ENCODE measurements around the gene IL15. TPM values are rescaled to one million over a fixed set of nuclear protein-coding genes. Genes with fewer than 3 reads are reported as not detected.
"Not testable (repeated sequence)": the region's sequence is repeated elsewhere in the genome, so short reads cannot be mapped to it uniquely, and the experiment has no call there.

IL15 gene
- total RNA-seq, 1 donor from 2014 or later = 1.2 TPM

DNA sequence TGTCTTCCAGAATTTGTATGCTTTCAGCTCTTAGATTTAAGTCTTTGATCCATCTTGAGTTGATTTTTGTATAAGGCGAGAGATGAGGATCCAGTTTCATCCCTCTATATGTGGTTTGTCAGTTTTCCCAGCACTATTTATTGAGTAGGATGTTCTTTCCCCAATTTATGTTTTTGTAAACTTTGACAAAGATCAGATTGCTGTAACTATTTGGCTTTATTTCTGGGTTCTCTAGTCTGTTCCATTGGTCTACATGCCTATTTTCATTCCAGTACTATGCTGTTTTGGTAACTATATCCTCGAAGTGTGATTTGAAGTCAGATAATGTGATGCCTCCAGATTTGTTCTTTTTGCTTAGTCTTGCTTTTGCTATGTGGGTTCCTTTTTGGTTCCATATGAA lies 60.7 kb downstream of the IL15 start:
- intact Hi-C loops (cut with micrococcal nuclease) = no loop called here

- intact Hi-C loops (cut with micrococcal nuclease) = loop anchor here (1.0 kb wide), 1 partner anchor 1145 kb away; no protein-coding TSS in a partner anchor
These were observed 66.2 kb downstream of the IL15 start for GRCh38 chr4:141702472-141703182.

DNA sequence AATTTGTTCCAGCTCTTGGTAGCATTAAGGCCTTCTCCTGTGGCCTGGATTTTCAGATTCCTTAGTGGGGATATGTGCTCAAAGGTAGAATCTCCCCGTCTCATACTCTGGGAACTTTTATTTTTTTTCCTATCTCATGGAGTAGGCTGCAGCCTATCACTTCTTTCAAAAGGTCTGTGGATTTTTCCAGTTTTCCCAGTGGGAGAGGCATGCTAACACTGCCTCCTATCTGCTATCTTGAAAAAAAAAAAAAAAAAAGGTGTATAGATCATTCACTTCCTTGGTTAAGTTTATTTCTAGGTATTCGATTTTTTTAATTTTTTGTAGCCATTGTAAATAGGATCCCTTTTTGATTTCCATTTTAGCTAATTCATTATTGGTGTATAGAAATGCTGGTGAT lies 67.1 kb downstream of the IL15 start:
- intact Hi-C loops (cut with micrococcal nuclease) = no loop called here

DNA sequence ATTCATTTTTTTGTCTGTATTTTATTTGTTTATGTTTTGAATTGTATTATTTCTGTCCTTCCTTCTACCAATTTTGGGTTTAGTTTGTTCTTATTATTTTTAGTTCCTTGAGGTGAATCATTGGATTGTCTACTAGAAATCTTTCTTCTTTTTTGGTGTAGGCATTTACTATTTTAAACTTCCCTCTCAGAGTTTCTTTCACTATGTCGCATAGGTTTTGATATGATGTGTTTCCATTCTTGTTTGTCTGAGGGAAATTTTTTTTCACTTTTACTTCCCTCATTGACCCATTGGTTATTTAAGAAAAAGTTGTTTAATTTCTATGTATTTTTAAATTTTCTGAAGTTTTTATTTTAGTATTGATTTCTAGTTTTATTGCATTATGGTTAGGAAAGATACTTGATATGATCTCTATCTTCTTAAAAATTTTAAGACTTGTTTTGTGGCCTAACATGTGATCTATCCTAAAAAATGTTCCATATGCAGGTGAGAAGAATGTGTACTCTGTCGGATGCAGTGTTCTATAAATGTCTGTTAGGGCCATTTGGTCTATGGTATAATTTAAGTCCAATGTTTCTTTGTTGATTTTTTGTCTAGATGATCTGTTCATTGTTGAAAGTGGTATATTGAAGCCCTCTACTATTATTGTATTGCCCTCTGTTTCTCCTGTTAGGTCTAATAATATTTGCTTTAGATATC lies 68.8 kb downstream of the IL15 start:
- intact Hi-C loops (cut with micrococcal nuclease) = no loop called here

DNA sequence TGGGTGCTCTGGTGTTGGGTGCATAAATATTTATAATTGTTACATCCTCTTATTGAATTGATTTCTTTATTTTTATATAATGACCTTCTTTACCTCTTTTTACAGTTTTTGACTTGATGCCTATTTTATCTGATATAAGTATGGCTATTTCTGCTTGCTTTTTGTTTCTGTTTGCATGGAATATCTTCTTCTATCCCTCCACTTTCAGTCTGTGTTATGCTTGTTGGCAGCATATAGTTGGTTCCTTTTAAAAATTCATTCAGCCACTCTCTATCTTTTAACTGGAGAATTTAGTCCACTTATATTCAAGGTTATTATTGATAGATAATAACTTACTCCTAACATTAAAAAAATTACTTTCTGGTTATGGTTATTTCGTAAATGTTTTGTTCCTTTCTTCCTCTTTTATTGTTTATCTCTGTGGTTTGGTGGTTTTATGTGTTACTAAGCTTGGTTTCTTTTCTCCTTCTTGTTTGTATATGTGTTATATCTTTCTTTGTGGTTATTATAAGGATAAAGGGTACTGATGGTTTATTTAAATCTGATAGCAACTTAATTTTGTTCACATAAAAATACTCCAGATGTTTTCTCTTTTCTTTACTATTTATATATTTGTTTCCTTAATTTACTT lies 69.5 kb downstream of the IL15 start:
- intact Hi-C loops (cut with micrococcal nuclease) = no loop called here

DNA sequence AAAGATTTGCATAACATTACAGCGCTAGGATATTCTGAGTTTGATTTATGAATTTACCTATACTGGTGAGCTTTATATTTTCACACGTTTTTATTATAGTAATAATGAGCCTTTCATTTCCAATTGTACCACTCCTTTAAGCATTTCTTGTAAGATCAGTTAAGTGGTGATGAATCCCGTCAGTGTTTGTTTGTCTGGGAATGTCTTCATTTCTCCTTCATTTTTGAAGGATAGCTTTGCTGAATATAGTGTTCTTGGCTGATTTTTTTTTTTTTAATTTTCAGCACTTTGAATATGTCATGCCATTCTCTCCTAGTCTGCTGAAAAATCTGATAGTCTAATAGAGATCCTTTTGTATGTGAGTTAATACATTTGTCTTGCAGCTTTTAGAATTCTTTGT lies 70.1 kb downstream of the IL15 start:
- intact Hi-C loops (cut with micrococcal nuclease) = no loop called here

DNA sequence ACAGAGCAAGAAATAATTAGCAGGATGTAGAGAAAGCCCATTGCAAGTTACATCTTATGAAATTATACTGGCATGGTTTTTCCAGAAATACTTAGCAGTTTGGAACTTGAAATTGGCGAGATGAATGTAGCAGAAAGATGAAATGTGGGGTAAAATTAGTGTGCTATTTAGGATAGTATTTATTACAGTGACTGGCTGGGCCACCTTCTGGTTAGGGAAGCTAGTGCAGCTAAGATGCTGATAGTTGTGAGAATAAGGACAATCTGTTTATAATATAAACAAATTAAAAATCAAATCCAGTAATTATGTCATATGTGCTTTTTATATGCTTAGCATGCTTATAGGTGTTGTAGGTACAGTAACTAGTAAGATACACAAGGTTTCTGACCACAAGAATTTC lies 74.8 kb downstream of the IL15 start:
- intact Hi-C loops (cut with micrococcal nuclease) = loop anchor here (2.0 kb wide), 1 partner anchor 404 kb away; no protein-coding TSS in a partner anchor

DNA sequence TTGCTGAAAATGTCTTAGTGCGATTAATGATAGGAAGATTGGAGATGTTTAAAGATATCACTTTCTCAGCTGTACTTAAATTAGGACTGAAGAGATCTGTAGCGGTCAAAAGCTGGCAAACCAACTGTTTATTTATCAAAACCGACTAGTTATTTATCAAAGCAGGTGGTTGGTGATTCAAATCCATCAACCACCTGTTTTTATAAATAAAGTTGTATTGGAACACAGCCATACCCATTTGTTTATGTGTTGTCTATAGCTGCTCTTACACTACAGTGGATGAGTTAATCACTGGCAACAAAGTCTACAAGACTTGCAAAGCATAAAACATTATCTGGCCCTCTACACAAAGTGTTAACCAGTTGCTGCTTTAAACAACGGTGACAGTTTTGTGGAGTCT lies 76.8 kb downstream of the IL15 start:
- intact Hi-C loops (cut with micrococcal nuclease) = no loop called here

- intact Hi-C loops (cut with micrococcal nuclease) = no loop called here
These were observed 77.5 kb downstream of the IL15 start for GRCh38 chr4:141713771-141714445.

GRCh38 chr4:141719585-141719984 lies 83.2 kb downstream of the IL15 start:
- intact Hi-C loops (cut with micrococcal nuclease) = no loop called here

GRCh38 chr4:141721174-141721573 lies 84.8 kb downstream of the IL15 start:
- intact Hi-C loops (cut with micrococcal nuclease) = no loop called here

- intact Hi-C loops (cut with micrococcal nuclease) = no loop called here
These were observed 88.3 kb downstream of the IL15 start for GRCh38 chr4:141724646-141725045.

DNA sequence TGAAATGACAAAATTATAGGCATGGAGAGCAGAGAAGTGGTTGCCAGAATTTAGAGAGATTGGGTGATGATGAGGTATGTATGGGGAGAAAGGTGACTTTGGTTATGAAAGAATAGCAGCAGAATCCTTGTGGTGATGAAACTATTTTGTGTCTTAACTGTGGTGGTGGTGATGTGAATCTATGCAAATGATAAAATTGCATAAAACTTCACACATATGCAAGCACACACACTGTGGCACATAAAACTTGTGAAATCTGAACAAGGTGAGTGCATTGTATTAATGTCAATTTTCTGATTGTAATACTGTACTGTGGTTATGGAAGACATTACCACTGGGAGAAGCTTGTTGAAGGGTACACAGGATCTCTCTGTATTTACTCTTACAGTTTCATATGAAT lies 91.0 kb downstream of the IL15 start:
- intact Hi-C loops (cut with micrococcal nuclease) = no loop called here

- intact Hi-C loops (cut with micrococcal nuclease) = no loop called here
These were observed 94.4 kb downstream of the IL15 start for GRCh38 chr4:141730805-141731204.

DNA sequence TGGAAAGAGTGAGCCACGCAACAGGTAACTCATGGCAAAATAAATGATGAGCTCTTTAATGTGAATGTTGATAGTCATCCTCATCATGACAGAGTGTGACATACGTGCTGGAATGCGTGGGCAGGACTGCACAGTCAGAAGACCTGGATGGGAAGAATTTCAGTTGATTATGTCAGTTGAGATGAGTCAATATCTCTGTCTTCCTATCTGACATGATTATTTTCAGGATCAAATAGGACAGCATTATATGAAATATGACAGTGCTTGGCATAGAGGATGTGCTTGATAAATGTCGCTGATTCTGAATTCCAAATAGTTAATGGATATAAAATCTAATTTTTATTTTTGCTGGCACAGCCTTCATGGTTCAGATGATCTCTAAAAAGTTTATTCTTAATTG lies 95.1 kb downstream of the IL15 start:
- intact Hi-C loops (cut with micrococcal nuclease) = no loop called here

- intact Hi-C loops (cut with micrococcal nuclease) = no loop called here
These were observed 103.3 kb downstream of the IL15 start for GRCh38 chr4:141739636-141740035.

DNA sequence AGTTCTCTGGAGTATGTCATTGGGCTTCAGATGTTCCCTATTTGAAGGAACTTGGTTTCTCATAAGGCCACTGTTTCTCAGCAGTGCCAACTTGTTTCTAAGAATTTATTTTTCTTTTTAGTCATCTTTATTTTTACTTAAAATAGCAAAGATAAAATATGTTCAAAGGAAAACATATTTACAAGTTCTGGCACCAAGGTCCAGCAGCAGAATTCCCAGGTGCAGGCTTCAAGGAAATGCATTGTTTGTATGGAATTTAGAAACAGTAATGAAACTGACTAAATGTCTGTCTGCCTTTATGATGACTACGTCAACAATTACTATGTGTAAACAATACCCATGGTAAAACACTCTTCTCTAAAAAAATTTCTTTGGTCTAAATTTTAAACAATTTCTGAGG lies 109.6 kb downstream of the IL15 start:
- intact Hi-C loops (cut with micrococcal nuclease) = no loop called here

DNA sequence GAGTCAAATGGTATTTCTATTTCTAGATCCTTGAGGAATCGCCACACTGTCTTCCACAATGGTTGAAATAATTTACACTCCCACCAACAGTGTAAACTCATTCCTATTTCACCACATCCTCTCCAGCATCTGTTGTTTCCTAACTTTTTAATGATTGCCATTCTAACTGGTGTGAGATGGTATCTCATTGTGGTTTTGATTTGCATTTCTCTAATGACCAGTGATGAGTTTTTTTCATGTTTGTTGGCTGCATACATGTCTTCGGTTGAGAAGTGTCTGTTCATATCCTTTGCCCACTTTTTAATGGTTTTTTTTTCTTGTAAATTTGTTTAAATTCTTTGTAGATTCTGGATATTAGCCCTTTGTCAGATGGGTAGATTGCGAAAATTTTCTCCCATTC lies 115.4 kb downstream of the IL15 start:
- intact Hi-C loops (cut with micrococcal nuclease) = not testable (repeated sequence)

GRCh38 chr4:141757287-141757686 lies 120.9 kb downstream of the IL15 start:
- intact Hi-C loops (cut with micrococcal nuclease) = no loop called here

- intact Hi-C loops (cut with micrococcal nuclease) = no loop called here
These were observed 123.5 kb downstream of the IL15 start for GRCh38 chr4:141759796-141760425.

- intact Hi-C loops (cut with micrococcal nuclease) = no loop called here
These were observed 125.5 kb downstream of the IL15 start for GRCh38 chr4:141761926-141762325.

All from T-helper 2 cell treated with Interferon-gamma antibody and Interleukin-4, amounts not matched to agents 100 ng/mL and 5 ng/mL, for 36 hours (primary cell).